GM10266 (cell line): Measurements from ENCODE around the gene EXOC1L.

Source experiments
- DNase-seq: peaks from one replicate; pipeline ENCODE4 v3.0.0; 2012; ENCODE audit errors: extremely low spot score
- TF ChIP-seq, protein P1 (sequence below): IDR thresholded peaks from 2 replicates; pipeline ENCODE4 v1.5.1; 2012; ENCODE audit warnings: mild to moderate bottlenecking, low read depth; ENCODE audit not compliant: control insufficient read depth, insufficient read depth; ENCODE audit errors: missing control alignments

EXOC1L gene

DNA sequence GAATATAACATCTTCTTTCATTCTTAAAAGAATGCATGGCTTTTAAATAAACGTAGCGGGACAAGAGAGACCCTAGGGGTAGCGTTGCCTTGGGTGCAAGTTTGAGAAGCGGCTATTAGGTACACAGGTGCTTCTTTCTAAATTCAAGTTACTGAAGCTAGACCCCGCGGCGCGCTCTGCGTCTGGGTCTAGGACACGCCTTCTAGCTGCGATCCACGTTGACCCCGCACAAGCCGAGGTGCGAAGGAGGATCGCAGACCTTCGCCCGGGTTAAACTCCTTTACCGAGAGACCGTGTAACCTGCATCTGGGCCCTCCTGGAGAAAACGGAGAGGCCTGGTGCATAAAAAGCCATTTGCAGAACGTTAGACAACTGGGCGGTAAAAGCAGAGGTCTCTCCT lies 25.5 kb upstream of the EXOC1L start:
- TF ChIP-seq, protein P1, sequence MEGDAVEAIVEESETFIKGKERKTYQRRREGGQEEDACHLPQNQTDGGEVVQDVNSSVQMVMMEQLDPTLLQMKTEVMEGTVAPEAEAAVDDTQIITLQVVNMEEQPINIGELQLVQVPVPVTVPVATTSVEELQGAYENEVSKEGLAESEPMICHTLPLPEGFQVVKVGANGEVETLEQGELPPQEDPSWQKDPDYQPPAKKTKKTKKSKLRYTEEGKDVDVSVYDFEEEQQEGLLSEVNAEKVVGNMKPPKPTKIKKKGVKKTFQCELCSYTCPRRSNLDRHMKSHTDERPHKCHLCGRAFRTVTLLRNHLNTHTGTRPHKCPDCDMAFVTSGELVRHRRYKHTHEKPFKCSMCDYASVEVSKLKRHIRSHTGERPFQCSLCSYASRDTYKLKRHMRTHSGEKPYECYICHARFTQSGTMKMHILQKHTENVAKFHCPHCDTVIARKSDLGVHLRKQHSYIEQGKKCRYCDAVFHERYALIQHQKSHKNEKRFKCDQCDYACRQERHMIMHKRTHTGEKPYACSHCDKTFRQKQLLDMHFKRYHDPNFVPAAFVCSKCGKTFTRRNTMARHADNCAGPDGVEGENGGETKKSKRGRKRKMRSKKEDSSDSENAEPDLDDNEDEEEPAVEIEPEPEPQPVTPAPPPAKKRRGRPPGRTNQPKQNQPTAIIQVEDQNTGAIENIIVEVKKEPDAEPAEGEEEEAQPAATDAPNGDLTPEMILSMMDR = no peak
- DNase-seq = no peak

GRCh38 chr4:55795341-55795740 lies 24.2 kb upstream of the EXOC1L start:
- TF ChIP-seq, protein P1 = no peak

DNA sequence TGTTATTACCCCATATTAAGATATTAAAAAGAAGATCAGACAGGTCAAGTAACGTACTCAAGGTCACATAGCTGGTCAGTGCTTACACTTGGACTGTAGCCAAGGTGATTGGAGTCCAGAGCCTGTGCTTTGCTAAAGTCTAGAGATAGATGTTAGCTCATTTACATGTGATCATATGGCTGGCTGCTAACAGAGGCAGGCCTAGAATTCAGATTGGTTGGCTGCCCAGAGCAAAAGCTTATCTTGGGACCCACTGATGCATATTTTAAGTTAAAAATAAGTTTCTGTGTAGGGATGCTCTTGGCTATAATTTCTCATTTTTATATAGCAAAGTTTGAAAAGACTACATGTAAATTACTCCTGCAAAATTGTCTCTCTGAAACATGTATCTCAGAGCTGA lies 18.1 kb upstream of the EXOC1L start:
- TF ChIP-seq, protein P1 = no peak
- no peak for DNase-seq

More at GRCh38 chr4:55795341-55795740, 24.2 kb upstream of the EXOC1L start:
- DNase-seq = no peak

DNA sequence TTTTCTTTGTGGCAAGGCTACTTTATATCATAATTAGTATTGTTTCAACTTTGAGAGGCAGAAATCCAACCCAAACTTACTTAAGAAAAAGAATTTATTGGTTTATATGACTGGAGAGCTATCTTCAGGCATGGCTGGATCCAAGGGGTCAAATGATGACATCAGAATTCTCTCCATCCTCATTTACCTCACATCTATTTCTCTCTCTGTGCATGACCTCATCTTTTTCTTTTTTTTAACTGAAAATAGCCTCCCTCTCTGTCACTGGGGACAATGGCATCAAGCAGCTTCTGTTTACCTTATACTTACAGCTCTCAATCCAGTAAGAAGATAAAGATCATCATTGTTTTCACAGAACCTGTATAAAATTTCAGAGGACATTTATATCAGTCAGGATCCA lies 12.0 kb upstream of the EXOC1L start:
- TF ChIP-seq, protein P1 = no peak
- no peak for DNase-seq

DNA sequence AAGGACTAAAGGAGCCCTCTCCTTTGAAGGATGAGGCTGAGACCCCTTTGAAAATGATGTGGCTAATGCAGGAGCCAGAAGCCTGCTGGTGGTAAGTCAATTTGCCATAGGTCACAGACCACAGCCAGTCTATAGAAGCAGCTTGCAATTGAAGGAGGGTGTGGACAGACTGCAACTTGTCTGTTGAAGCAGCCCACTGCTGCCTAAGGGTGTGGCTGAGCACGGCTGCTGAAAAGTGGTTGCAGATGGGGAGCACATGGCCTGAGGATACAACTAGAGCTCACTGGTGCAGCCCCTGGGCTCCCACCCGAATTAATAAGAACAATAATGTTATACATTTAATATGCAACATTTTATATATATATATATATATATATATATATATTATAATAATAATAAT lies 11.4 kb upstream of the EXOC1L start:
- no peak for DNase-seq
- TF ChIP-seq, protein P1 = no peak

- TF ChIP-seq, protein P1 = no peak
- DNase-seq = no peak
Observed at GRCh38 chr4:55808632-55809031, 11.0 kb upstream of the EXOC1L start.

DNA sequence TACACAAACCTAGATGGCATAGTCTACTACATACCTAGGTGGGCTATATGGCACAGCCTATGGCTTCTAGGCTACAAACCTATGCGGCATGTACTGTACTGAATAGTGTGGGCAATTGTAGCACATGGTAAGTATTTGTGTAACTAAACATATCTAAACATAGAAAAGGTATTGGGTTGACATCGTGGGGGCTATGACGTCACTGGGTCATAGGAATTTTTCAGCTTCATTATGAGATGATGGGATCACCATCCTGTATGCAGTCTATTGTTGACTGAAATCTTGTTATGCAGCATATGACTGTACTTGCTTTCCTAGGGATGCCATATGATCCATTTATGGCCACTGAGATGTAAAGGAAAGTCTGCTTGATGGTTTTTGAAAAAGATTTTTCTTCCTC lies 1.9 kb upstream of the EXOC1L start:
- no peak for DNase-seq
- TF ChIP-seq, protein P1 = no peak
